ENCODE results near the gene MARCHF9.

The MARCHF9 gene

DNA sequence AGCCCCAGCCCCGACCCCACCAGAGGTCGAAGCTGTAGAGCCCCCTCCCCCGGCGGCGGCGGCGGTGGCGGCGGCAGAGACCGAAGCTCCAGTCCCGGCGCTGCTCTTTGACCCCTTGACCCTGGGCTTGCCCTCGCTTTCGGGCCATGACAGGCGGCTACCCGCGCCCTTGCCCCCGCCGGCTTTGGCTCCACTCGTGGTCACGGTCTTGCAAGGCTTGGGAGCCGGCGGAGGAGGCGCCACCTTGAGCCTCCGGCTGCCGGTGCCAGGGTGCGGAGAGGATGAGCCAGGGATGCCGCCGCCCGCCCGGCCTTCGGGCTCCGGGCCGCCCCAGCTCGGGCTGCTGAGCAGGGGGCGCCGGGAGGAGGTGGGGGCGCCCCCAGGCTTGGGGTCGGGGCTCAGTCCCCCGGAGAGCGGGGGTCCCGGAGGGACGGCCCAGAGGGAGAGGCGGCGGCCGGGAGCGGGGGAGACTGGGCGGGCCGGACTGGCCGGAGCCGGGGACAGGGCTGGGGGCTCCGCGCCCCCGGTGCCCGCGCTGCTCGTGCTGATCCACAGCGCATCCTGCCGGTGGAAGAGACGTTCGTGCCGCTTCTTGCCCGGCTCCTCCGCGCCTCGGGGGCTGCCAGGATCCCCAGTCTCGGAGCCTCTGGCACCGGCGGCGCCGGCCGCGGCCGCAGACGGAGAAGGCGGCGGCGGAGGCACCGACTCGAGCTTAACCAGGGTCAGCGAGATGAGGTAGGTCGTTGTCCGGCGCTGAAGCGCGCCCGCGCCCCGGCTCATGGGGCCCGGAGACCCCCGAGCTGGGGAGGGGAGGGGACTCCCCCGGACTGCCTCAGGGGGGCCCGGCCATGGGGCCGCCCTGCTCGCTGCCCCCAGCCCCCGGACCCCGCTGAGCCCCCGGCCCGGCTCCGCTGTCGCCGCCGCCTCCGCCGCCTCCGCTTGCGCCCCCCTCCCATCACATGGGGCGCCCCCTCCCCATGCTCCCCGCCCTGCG lies 17.1 kb upstream of the MARCHF9 start:
- peak; percentile 95 for DNase-seq

DNA sequence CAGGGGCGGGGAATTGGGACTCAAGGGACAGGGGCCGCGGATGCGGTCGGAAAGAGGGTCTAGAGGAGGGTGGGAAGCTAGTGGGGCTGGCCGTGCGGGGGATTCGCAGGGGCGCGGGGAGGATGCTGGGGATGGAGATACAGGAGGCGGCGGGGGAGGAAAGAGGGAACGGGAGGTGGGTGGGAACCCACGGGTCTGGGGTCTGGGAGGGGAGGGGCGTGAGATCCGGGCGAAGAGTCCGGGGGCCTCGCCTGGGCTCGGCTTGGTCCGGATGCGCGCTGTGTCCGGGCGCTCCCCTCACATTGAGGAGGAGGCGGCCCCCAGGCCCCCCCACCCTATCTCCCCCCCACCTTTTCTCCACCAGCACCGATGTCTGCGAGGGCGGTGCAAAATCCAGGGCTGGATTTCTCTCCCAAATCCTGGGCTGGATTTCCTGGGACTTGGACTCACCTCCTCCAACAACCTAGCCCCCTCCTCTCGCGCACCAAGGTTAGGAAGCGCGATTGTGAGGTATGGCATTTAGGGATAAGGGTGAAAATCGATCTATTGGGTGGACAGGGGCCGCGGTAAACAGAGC lies 16.2 kb upstream of the MARCHF9 start, which contains the start of gene AGAP2:
AGAP2 (minus strand) TSS at position 82 of the 577 bp plus-strand sequence. CDS start 496 bp downstream, outside the sequence.
- DNase-seq: peak; percentile 88

DNA sequence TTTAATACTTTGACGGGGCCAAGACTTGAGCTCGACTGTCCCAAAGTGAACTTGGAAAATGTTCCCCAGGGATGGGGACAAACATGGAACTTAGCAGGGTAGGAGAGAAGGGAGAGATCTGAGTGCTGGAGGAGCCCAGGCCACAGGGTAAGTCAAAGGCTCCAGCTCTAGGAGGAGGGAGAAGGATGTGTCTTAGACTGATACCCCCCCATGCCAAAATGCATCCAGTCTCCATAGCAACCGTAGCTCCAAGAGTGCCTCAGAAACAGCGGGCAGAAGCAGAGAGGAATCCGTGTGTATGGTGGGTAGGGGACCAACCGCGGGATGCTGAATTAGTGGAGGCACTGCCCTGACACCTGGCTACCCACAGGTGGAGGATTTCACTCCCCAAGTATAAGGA lies 15.5 kb upstream of the MARCHF9 start:
- DNase-seq: no peak

DNA sequence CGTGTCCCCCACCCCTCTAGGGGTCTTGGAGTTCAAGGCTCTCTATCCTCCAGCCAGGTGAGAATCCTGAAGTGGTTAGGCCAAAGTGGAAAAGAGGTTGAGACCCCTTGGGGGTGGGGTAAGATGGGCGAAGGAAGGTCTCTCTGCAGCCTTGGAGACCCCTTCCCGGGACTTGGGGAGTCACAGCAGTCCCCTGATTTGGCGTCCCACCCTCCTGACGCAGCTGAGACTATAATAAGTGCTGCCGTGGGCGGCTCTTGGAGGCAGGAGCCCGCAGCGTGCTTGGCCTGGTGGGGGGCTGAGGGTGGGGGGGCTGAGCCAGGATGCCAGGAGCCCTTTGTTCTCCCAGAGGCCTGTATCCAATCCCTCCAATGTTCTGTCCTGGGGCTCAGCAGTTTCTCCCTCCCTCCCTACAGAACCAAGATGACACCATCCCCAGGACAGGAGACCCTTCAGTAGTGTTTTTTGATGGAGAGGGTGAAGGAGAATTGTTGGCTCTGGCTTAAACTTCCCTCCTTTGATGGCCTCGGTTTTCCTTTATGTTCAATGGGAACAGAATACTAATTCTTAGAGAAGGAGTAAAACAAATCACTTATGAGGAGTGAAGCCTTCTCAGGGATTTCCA lies 14.9 kb upstream of the MARCHF9 start:
- DNase-seq: no peak

DNA sequence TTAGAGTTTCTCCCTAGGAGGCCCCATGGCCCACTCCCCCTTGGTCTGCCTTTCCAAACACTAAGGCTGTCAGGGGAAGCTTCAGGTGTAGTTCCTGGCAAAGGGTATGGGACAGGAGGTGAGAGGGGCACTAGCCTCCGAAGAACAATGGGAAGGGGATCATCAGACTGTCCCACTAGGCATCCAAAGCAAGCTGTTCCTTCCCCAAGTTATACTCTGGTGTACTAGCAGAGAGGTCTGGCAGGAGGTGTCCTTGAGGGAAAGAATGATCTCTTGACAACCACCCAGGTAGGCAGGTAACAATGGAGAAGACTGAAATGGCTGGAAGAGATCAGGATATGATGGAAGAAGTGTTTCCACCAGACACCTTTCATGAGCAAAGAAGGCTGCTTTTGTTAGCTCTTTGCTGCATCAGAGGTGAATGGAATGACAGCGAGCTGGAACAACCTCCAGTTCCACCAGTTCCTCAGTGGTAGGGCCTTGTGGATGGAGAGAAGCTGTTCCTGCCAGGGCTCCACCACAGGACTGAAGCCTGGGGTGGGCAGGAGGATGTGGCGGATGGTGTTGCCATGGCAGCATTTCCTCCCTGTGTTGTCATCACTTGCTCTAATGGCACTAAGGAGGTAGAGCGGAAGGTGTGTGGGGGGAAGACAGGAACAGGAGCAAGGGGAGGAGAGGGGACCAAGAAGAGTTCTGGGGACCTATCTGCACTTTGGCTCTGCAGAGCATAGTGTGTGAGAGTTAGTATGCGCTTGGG lies 14.1 kb upstream of the MARCHF9 start:
- no peak for DNase-seq

DNA sequence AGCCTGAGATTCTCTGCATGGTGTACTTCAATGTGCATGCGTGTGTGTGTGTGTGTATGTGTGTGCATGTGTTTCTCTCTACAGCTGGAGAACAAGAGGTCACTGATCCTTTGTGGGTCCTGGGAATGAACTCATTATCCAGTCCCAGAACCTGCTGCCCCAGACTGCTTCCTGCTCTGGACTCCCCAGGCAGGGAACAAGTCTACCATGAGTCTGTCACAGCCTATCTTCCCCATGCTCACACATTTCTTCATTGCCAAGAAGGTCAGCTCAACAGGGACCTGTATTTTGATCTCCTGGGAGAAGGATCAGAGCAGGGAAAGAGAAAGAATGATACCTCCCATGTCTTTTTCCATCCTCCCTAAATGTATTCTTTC lies 13.5 kb upstream of the MARCHF9 start:
- DNase-seq: no peak

DNA sequence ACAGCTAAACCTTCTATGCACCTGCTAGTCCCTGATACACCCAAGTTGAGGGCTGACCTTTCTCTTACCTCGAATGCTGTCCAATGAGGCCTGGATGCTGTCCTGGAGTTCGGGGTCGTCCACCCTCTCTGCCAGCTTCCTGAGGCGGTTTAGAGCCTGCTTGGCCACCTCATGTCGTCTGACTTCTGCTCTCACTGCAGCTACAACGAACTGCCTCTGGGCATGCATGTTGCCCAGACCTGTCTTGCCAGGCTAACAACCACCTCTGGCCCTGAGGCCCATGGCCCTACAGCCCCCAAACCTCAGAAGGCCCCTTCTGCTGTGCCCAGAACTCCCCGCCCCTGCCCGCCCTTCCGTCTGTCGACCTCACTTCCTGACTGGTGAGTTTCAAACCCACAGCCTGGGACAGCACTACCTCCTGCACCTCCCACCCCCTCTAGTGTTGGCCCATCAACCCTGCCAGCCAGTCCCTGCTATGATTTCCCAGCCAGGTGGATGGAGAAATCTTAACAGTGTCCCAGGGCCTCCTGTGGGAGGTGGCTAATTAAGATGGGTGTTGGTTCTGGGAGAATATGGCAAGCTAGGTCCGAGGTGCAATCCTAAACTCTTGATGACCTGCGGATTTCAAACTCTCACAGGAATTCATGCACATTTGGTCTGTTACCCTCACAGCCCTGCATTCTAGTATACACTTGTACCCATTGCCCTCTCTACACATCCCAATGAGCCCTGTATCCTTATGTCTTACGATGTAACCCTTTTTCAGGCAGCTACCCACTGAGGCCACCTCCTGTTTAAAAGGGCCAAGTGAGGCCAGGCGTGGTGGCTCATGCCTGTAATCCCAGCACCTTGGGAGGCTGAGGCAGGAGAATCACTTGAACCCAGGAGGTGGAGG lies 12.8 kb upstream of the MARCHF9 start:
- no peak for DNase-seq

DNA sequence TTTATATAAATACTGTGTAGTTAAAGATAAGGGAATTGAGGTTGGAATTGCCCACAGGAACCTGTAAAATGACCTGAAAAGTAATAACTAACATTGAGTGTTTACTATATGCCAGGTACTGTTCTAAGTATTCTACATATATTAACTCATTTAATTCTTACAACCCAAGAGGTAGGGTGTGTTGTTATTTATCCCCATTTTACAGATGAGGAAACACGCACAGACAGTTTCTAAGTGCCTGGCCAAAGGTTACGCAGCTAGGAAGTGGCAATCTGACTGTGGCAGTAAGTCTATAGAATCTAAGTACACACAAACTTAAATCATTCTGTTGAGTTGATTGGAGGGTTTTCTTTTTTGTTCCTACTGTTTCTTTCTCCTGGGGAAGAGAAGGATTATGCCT lies 11.1 kb upstream of the MARCHF9 start:
- DNase-seq: no peak

DNA sequence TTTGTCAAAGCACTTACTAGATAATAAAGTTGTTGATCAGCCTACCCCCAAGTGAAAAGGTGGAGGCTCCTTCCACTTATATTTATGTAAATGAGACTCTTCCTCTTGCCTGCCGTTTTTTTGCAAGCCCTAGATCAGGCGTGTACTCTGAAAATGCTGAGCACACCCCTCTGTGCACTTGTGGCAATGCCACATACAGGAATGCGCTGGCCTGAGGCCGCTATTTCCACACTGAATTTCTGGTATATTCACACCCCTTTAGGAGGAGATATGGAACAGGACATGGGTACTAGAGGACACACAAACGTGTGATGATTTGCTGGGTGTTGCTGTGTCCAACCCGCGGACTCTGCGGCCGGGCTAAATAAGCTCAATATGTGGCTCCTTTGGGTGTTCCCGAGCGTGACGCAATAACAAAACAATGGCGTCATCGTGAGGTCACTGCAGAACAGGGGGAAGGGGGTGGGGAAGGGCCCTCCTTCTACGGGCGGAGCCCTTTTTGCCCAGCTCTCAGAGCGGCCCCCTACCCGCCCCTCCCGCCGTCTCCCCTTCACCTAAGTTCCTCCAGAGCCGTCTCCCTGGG lies 10.6 kb upstream of the MARCHF9 start:
- DNase-seq: no peak

DNA sequence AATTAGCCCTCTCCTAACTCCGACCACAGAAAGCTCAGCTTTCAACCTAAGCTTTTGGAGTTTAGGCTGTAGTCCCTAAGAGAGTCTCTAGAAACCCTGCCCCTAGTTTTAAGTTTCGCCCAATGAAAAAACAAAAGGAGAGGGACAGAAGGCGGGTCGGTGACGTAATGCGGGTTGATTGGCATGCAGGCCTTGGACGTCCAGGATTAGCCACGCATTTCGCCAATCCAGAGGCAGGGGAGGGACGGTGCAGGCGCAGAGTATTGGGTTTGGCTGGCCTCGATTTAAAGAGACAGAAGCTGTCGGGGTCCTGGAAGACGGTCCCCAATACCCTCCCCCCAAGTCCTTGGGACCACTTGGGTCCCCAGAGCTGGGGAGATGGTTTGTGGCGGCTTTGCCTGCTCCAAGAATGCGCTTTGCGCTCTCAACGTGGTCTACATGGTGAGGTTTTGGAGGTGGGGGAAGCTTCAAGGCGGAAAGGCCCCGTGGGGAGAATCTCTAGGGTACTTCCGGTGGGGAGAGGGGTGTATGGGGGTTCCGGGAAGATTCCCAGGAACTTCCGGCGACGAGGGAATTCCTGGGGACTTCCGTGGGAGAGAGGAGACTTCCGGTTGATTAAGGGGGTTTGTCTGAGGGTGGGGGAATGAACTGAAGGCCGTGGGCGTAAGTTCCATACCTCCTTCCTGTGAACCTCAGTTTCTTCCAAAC lies 10.0 kb upstream of the MARCHF9 start, which contains the start of gene TSPAN31:
TSPAN31 (plus strand) TSS at position 263 of the 708 bp plus-strand sequence; CDS start at position 379, 116 bp downstream.
- peak; percentile 100 for DNase-seq

DNA sequence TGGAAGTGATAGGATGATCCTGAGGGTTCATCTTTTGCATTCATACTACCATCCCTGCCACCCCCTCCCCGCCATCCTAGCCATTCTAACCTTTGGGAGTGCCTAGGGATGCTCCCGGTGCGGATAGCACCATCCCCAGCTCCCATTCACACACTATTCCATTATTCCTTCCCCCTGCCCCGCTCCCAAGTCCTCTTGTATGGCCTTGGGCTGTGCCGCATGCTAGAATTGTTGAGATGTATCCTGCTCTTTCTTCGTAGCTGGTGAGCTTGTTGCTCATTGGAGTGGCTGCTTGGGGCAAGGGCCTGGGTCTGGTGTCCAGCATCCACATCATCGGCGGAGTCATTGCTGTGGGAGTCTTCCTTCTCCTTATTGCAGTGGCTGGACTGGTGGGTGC lies 9.4 kb upstream of the MARCHF9 start:
- no peak for DNase-seq

DNA sequence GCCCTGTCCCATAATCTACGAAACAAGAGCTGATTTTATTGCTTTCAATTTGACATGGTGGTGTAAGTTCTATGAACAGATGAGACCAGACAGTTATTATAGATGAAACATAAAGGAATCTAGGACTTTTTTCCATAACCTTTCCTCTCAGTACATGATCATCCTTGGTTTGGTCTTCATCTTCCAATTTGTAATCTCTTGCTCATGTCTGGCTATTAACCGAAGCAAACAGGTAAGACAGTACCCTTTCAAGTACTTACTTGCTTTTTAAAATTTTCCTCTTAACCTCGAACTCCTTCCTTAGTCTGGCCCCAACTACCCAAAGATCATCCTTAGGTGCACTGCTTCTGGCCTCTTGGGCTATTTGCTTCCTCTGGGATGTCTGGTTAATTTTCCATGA lies 8.9 kb upstream of the MARCHF9 start:
- DNase-seq: no peak

DNA sequence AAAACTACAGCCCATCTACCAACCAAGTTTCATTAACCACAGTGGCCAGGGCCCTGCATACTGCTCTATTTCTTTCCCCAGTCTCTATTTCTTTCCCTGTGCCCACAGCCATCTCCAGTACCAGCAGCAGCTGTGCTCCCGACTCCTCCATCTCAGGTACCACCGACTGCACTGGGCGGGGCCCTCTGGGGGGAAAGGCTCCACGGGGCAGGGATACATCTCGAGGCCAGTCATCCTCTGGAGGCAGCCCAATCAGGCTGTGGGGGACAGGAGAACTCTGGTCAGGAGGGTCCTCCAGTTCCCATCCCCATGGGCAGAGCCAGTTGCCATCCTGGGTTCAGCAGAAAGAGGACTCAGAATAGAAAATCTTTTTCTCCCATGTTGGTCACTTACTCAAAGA lies 5.8 kb upstream of the MARCHF9 start:
- DNase-seq: no peak

DNA sequence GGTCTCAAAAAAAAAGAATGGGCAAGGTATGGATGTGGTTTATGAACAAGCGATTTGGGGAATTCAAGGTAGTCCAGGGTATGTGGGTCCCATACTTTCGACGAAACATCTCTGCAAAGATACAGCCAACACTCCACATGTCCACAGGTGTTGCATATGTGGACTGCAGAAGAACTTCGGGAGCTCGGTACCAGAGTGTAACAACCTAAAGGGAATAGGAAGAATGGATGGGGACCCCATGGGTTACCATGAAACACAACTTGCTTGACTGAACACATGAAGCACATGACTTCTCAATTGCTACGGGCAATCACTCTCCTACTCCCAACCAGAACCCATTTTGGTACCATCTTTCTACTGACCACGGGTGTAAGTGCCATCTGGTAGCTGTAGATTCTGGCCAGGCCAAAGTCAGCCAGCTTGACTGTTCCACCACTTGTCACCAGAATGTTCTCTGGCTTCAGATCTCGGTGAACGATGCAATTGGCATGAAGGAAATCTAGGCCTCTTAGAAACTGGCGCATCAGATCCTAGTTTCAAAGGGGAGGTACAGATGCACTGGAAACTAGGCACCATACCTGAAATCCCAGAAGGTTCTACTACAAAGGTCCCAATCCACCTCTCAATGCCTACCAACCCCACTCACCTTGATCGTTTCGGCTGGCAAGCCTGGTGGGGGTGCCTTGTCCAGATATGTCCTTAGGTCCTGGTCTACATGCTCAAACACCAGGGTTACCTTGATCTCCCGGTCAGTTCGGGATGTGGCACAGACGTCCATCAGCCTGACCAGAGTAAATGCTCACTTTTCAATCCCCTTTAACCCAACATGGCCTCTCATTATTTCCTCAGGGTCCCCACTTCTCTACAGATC lies 4.1 kb upstream of the MARCHF9 start:
- no peak for DNase-seq

DNA sequence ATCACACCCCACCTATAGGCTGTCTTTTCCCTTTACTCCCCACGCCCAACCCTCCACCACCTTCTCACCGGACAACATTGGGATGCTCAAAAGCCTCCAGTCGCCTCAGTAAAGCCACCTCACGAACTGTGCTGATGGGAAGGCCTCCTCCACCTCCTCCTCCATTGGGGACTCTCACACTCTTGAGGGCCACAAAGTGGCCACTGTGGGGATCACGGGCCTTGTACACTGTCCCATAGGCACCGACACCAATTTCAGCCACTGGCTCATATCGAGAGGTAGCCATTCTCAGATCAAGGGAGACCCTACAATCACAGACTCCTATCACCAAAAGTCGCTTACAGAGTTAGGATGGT lies 3.5 kb upstream of the MARCHF9 start:
- no peak for DNase-seq

DNA sequence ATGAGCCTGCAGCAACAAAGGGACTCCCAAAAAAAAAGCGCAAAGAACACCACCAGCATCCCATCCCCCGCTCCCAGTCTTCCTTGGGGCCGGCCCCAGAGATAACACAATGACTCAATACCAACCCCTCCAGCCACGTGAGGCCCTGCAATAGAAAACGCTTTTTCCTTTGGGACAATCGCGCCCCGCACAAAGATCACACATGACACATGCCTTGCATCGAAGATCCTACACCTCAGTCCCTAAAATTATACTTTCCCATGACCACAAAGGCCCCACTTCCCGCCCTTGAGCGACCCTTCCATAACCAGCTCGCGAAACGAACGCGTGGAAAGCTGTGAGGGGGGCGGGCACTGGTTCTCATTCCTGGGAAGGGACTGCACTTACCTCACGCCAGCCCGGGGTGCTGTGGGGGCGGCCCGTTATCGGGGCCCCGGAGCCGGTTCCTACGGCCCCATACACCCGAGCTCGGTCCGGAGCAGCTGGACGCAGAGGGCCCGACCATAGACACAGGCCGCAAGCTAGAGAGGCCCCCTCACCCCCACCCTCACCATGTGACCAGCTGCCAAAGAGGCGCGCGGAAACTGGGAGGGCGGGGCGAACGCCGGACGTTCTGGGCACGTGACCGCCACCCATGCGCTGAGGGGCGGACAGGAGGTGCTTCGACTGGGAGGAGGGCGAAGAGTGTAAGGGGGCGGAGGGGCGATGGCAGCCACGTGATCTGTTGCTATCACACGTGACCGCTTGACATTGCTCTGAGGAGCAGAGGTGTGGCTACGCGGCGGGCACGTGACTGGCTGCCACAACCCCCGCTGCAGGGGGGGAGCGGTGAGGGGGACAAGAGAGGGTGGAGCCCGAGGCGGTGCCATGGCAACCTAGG lies 2.9 kb upstream of the MARCHF9 start, which contains the start of gene CDK4:
CDK4 (minus strand) TSS at position 523 of the 880 bp plus-strand sequence. CDS start 593 bp downstream, outside the sequence.
- peak; percentile 100 for DNase-seq

DNA sequence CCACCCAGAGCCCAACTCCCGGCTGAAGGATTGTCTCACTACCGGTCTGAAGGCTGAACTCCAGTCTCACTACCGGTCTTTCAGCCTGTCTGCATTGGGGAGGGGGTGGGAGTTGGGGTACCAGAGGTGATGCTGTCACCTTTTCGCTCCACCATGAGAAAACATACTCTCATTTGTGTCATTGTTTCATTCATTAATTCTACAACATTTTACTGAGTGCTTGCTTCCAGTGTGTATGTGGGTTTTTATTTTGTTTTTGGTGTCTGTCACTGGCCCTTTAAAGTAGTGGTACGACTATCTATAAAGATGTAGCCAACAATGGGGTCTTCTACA lies 2.3 kb upstream of the MARCHF9 start:
- no peak for DNase-seq

DNA sequence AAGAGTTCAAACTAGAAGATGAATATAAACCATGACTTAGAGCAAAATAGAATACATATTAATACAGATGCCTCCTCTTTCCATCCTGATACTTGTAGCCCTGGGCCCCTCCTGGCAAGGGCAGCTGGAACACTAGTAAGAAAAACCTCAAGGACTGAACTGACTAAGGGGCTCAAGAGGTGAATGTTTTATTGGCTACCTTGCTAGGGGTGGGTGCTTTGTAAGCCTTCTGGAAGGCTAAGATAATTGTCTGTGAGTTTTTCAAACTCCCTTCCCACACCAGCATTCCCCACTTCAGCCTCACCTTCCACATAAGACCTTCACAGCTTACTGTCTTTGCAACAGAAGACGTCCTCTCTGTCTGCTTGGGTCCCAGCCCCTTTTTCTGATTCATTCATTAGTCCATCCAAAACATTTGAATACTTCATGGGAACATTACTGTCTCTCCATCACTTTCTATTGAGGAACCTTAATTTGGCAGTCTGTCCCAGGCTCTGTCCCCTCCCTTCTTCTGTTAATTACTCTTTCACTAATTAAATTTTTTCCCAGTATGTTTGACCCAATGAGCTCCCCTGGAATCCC lies 1.1 kb upstream of the MARCHF9 start:
- DNase-seq: no peak

DNA sequence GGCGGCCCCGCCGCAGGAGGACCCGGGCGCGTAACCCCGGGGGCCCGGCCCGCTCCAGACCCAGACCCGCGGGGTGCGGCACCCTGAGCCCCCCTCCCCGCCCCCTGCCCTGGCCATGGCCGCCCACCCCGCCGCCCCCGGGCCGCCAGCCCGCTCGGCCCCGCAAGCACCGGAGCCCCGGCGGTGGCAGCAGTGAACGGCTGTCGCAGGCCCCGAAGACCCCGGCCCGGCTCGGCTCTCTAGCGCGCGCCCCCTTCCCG lies 221 bp downstream of the MARCHF9 start:
- DNase-seq: no peak

All from T1000 (cell line).